Measurements from ENCODE around the gene MSI2. TPM values are rescaled to one million over a fixed set of nuclear protein-coding genes. Genes with fewer than 3 reads are reported as not detected.

Gene MSI2
- total RNA-seq, 4 donors from 2014 or later = 15.9 to 22.9 (median 17.0) TPM

GRCh38 chr17:57625511-57625910, 369.2 kb downstream of the MSI2 start:
- WGBS, 2 donors = 92 to 93% methylated on average over 1 of the region's 1 CpG
- H3K36me3 ChIP-seq = peaks cover 0 to 37% (median 0%) of the 10 kb centered on the region in 3 donors
- no peaks in the 10 kb centered on the region for H3K27me3 ChIP-seq
- no peak overlapping the region for H3K4me3 ChIP-seq
- H3K9me3 ChIP-seq = no peaks in the 10 kb centered on the region
- no peak overlapping the region for H3K27ac ChIP-seq
- TF ChIP-seq POLR2A (IDR thresholded peaks at IDR 0.05) (no peak), CTCF (IDR thresholded peaks at IDR 0.05) (no peak)
- DNase-seq = no peak
- H3K4me1 ChIP-seq = no peaks in the 10 kb centered on the region
- intact Hi-C loops (cut with DNase I) = no loop called here

- 93 to 100% methylated on average over 1 to 5 of the region's 9 CpGs for WGBS, 2 donors
- Histone ChIP-seq H3K36me3 (peaks cover 0 to 41% (median 0%) of the 10 kb centered on the region in 3 donors), H3K27ac (no peak overlapping the region), H3K27me3 (no peaks in the 10 kb centered on the region), H3K9me3 (no peaks in the 10 kb centered on the region), H3K4me1 (no peaks in the 10 kb centered on the region), H3K4me3 (no peak overlapping the region)
- no peak for DNase-seq
- TF ChIP-seq POLR2A (IDR thresholded peaks at IDR 0.05) = no peak
- no peak for TF ChIP-seq CTCF (IDR thresholded peaks at IDR 0.05)
- intact Hi-C loops (cut with DNase I) = no loop called here
Measured at GRCh38 chr17:57625957-57626356, 369.6 kb downstream of the MSI2 start.

- TF ChIP-seq POLR2A (IDR thresholded peaks at IDR 0.05) (no peak), CTCF (IDR thresholded peaks at IDR 0.05) (no peak)
- Histone ChIP-seq H3K4me3 (no peak overlapping the region), H3K36me3 (peaks cover 0 to 49% (median 0%) of the 10 kb centered on the region in 3 donors), H3K27me3 (no peaks in the 10 kb centered on the region), H3K9me3 (no peaks in the 10 kb centered on the region), H3K4me1 (no peaks in the 10 kb centered on the region), H3K27ac (no peak overlapping the region)
- 84 to 89% methylated on average over 8 to 10 of the region's 16 CpGs for WGBS, 2 donors
- DNase-seq = no peak
- intact Hi-C loops (cut with DNase I) = no loop called here
Measured at GRCh38 chr17:57626520-57627210, 370.3 kb downstream of the MSI2 start.

- Histone ChIP-seq H3K27me3 (no peaks in the 10 kb centered on the region), H3K9me3 (no peaks in the 10 kb centered on the region), H3K4me3 (no peak overlapping the region), H3K27ac (no peak overlapping the region), H3K36me3 (peaks cover 0 to 58% (median 0%) of the 10 kb centered on the region in 3 donors), H3K4me1 (no peaks in the 10 kb centered on the region)
- WGBS, 2 donors = 85 to 98% methylated on average over 7 to 8 of the region's 10 CpGs
- TF ChIP-seq CTCF (IDR thresholded peaks at IDR 0.05) (no peak), POLR2A (IDR thresholded peaks at IDR 0.05) (no peak)
- DNase-seq = no peak
- intact Hi-C loops (cut with DNase I) = no loop called here
Measured at GRCh38 chr17:57627591-57627990, 371.3 kb downstream of the MSI2 start.

GRCh38 chr17:57628421-57628820, 372.1 kb downstream of the MSI2 start:
- no peak overlapping the region for H3K27ac ChIP-seq
- intact Hi-C loops (cut with DNase I) = no loop called here
- H3K36me3 ChIP-seq = peaks cover 0 to 63% (median 0%) of the 10 kb centered on the region in 3 donors

More at GRCh38 chr17:57628421-57628820, 372.1 kb downstream of the MSI2 start:
- TF ChIP-seq POLR2A (IDR thresholded peaks at IDR 0.05) (no peak), CTCF (IDR thresholded peaks at IDR 0.05) (no peak)
- H3K4me1 ChIP-seq = no peaks in the 10 kb centered on the region
- H3K27me3 ChIP-seq = no peaks in the 10 kb centered on the region
- WGBS, 2 donors = 90 to 95% methylated on average over 2 to 4 of the region's 9 CpGs
- no peaks in the 10 kb centered on the region for H3K9me3 ChIP-seq
- no peak for DNase-seq
- H3K4me3 ChIP-seq = no peak overlapping the region
